CD8-positive, alpha-beta memory T cell (primary cell): ENCODE measurements around the gene GHRL. TPM values are rescaled to one million over a fixed set of nuclear protein-coding genes. Genes with fewer than 3 reads are reported as not detected.

Experiments
- CTCF ChIA-PET: fragments of 350-600 bp; sonication (Branson Sonifier 250); formaldehyde crosslinking; loops from one replicate; lab custom pipeline; 2021; ENCODE audit warnings: antibody characterized with exemption; lab: Charles Lee
- POLR2A ChIA-PET: fragments of 350-600 bp; sonication (Branson Sonifier 250); formaldehyde crosslinking; loops from one replicate; lab custom pipeline; 2021; ENCODE audit warnings: antibody characterized with exemption; lab: Charles Lee
- DNase-seq, 5 donors: peaks; one replicate each; pipeline versions ENCODE4 v3.0.0 to v3.0.0-alpha.2; 2020 to 2022; ENCODE audit warnings: mixed read lengths in 1 of 5
- H3K27ac ChIP-seq: one replicate; pipeline ENCODE4 v1.7.0; 2013; ENCODE audit warnings: low read depth, mild to moderate bottlenecking, low read length, moderate library complexity
- H3K27me3 ChIP-seq: 2 replicates; pipeline ENCODE4 v1.7.0; 2013; ENCODE audit warnings: low read length, mild to moderate bottlenecking; ENCODE audit not compliant: insufficient read depth, poor library complexity, severe bottlenecking
- H3K36me3 ChIP-seq: 2 replicates; pipeline ENCODE4 v1.7.0; 2013; ENCODE audit warnings: mild to moderate bottlenecking, low read length, moderate library complexity; ENCODE audit not compliant: insufficient read depth
- H3K4me1 ChIP-seq: 2 replicates; pipeline ENCODE4 v1.7.0; 2013; ENCODE audit warnings: mild to moderate bottlenecking, low read length, moderate library complexity; ENCODE audit not compliant: insufficient read depth
- H3K4me3 ChIP-seq: 2 replicates; pipeline ENCODE4 v1.7.0; 2013; ENCODE audit warnings: mild to moderate bottlenecking, low read length
- H3K9me3 ChIP-seq: 2 replicates; pipeline ENCODE4 v1.7.0; 2013; ENCODE audit warnings: mild to moderate bottlenecking, low read length
- H3K27ac Mint-ChIP-seq, 8 donors: one replicate each; pipeline ENCODE4 v1.8.0; 2020 to 2021; ENCODE audit warnings: mixed read lengths in 8 of 8, mild to moderate bottlenecking in 6 of 8, inconsistent platforms in 3 of 8, moderate library complexity in 3 of 8
- H3K27me3 Mint-ChIP-seq, 2 donors: one replicate each; pipeline ENCODE4 v1.8.0; 2020 to 2021; ENCODE audit warnings: mixed read lengths in 2 of 2, mild to moderate bottlenecking in 1 of 2, moderate library complexity in 1 of 2
- H3K36me3 Mint-ChIP-seq, 3 donors: one replicate each; pipeline ENCODE4 v1.8.0; 2020 to 2021; ENCODE audit warnings: mixed read lengths in 3 of 3, inconsistent platforms in 1 of 3, mild to moderate bottlenecking in 1 of 3
- H3K4me1 Mint-ChIP-seq, 3 donors: one replicate each; pipeline ENCODE4 v1.8.0; 2020 to 2021; ENCODE audit warnings: mixed read lengths in 3 of 3, inconsistent platforms in 1 of 3, mild to moderate bottlenecking in 1 of 3
- H3K4me3 Mint-ChIP-seq, 7 donors: one replicate each; pipeline ENCODE4 v1.8.0; 2020 to 2021; ENCODE audit warnings: mixed read lengths in 7 of 7, mild to moderate bottlenecking in 6 of 7, moderate library complexity in 4 of 7, inconsistent platforms in 2 of 7
- H3K9me3 Mint-ChIP-seq, 5 donors: one replicate each; pipeline ENCODE4 v1.8.0; 2020 to 2022; ENCODE audit warnings: mixed read lengths in 5 of 5, mild to moderate bottlenecking in 3 of 5, moderate library complexity in 2 of 5, inconsistent platforms in 1 of 5
- polyA plus RNA-seq: library from polyadenylated mRNA; unstranded; fragments of 300-500 nt; fragmentation: Illumina TruSeq; gene quantifications from one replicate; pipeline ENCODE4 v1.2.3, GENCODE V29; 2021
- total RNA-seq, 2 experiments: library from RNA; stranded (reverse); gene quantifications; one replicate each; pipeline ENCODE4 v1.2.3, GENCODE V29; 2021

Gene GHRL
- total and polyA plus RNA-seq, 3 experiments from 2014 or later, result 0.16 to 0.69 TPM; not detected in 1

DNA sequence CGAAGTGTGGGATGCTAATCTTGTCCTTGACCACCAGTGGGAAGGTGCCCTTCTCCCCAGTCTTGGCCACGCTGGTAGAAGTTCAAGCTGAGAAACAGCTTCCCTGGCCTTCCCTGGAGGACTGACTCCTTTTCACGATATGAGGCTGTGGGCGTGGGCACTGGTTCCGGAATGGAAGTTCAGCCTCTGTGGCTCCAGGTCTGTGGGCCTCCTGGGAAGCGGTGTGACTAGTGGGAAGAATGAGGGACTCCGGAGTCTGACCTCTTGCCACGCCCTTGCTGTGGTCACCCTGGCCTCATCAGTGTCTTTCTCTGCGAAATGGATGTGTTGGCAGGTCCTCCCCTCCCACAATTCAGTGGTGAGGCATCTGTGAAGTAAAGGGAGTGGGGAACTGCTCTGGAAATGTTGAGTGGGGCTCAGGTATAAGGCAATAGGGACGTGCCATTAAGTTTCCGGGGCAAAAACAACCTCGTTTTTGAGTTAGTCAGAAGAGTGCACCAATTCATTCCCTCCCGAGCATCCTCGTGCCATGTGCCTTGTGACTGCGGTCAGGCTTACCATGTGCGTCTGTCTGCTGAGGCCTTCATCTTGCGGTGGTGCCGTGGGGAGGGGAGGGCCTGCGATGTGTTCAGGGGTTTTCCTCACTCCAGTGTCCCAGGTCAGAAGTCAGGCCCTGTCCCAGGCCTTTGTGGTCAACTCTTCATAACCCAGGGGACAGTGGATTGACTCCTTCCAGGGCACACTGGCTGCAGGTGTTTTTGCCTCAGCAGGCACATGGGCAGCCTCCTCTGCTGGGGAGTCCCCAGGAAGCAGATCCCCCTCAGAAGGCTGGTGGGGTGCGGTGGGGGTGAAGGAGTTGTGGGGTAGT lies 40.0 kb upstream of the GHRL start:
- Histone ChIP-seq H3K9me3 (no peaks in the 10 kb centered on the region), H3K36me3 (no peaks in the 10 kb centered on the region), H3K27me3 (no peaks in the 10 kb centered on the region), H3K4me1 (no peaks in the 10 kb centered on the region), H3K27ac (no peak overlapping the region), H3K4me3 (no peak overlapping the region)
- CTCF ChIA-PET, result no interaction called here
- Mint-ChIP-seq H3K27me3 (peaks cover 21 to 23% of the 10 kb centered on the region in 2 donors), H3K4me1 (peaks cover 0 to 5% (median 4%) of the 10 kb centered on the region in 3 donors), H3K27ac (no peak overlapping the region), H3K9me3 (no peaks in the 10 kb centered on the region), H3K36me3 (peaks cover 0 to 5% (median 0%) of the 10 kb centered on the region in 3 donors), H3K4me3 (no peak overlapping the region)
- POLR2A ChIA-PET, result no interaction called here
- DNase-seq, result peak in 1 of 5 donors; percentile 24

DNA sequence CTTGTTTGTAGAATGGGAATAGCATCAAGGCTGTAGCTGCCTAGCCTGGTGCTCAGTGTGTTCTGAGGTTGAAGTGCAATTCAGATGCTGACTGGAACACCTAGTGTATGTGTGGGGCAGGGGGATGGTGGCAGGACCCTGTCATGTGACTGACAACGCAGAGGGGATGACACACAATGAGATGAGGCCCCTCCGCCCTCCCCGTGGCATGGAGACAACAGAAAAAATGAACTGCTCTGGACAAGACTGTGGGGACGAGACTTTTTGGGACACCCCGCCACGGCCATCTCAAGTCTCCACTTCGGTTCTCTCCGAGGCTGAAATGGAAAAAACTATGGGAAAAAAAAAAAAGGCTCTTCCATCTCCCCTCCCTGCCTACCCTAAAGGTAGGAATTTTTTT lies 38.6 kb upstream of the GHRL start:
- Histone ChIP-seq H3K4me1 (no peaks in the 10 kb centered on the region), H3K4me3 (no peak overlapping the region), H3K27ac (no peak overlapping the region), H3K9me3 (no peaks in the 10 kb centered on the region), H3K27me3 (no peaks in the 10 kb centered on the region), H3K36me3 (no peaks in the 10 kb centered on the region)
- no peaks in the 10 kb centered on the region for H3K9me3 Mint-ChIP-seq
- CTCF ChIA-PET, result interaction anchor here (1.3 kb wide), 1 partner anchor 13 kb away, joined by 3 read pairs; no protein-coding TSS in a partner anchor
- no peak overlapping the region for H3K27ac Mint-ChIP-seq
- peaks cover 0 to 5% (median 0%) of the 10 kb centered on the region in 3 donors for H3K36me3 Mint-ChIP-seq
- peak in 1 of 5 donors; percentile 26 for DNase-seq
- H3K4me3 Mint-ChIP-seq, result no peak overlapping the region
- H3K4me1 Mint-ChIP-seq, result peaks cover 0 to 5% (median 4%) of the 10 kb centered on the region in 3 donors
- peaks cover 25 to 33% of the 10 kb centered on the region in 2 donors for H3K27me3 Mint-ChIP-seq
- POLR2A ChIA-PET, result no interaction called here

DNA sequence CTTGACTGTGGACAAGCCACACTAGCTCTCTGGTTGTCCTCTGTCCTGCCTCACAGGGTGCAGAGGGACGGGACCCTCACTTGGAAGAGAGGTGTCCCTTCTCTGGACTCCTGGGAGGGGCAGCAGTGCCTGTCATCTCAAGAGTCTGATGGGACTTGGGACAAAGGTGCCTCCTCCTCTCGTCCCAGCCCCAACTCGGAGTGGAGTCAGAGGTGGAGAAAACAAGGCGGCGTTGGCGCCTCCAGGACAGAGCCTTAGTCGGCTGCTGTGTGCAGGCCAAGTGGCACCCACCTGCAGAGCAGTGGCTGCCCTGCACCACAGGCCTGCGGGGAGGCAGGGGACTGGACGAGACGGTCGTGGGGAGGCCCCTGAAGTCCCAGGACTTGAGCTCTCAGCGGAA lies 37.6 kb upstream of the GHRL start:
- H3K9me3 Mint-ChIP-seq, result no peaks in the 10 kb centered on the region
- peaks cover 0 to 5% (median 4%) of the 10 kb centered on the region in 3 donors for H3K4me1 Mint-ChIP-seq
- H3K27ac Mint-ChIP-seq, result no peak overlapping the region
- peaks cover 0 to 5% (median 0%) of the 10 kb centered on the region in 3 donors for H3K36me3 Mint-ChIP-seq
- Histone ChIP-seq H3K36me3 (no peaks in the 10 kb centered on the region), H3K27ac (no peak overlapping the region), H3K4me1 (no peaks in the 10 kb centered on the region), H3K27me3 (no peaks in the 10 kb centered on the region), H3K9me3 (no peaks in the 10 kb centered on the region), H3K4me3 (no peak overlapping the region)
- no peak overlapping the region for H3K4me3 Mint-ChIP-seq
- ChIA-PET POLR2A (no interaction called here), CTCF (interaction anchor here (1.3 kb wide), 1 partner anchor 14 kb away, joined by 3 read pairs; no protein-coding TSS in a partner anchor)
- DNase-seq, result peak in 1 of 5 donors; percentile 33
- peaks cover 25 to 39% of the 10 kb centered on the region in 2 donors for H3K27me3 Mint-ChIP-seq

DNA sequence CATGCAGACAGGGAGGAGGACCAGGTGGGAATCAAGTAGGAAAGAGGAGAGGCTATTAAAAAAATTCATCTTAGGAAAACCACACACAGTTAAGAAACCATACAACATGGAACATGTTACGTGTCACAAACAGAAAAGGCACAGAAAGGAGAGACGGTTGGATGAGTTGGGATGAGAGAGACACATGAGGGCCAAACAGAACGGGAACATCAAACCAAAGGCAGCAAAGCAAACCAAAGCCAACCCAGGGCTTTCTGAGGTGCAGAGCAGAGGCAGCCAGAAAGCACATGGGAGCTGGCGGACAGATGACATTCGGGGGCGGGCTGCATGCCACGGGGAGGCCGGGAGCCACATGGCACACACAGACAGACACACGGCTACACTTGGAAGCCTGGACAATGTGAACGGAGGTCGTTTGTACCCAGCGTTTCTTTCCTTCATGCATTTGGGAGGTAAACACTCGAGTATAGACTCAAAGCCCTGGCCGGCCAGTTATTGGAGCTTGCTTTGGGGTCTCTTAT lies 36.8 kb upstream of the GHRL start:
- H3K4me3 Mint-ChIP-seq, result no peak overlapping the region
- H3K9me3 ChIP-seq, result no peaks in the 10 kb centered on the region
- ChIA-PET CTCF (no interaction called here), POLR2A (no interaction called here)
- peaks cover 0 to 5% (median 0%) of the 10 kb centered on the region in 3 donors for H3K36me3 Mint-ChIP-seq
- H3K27ac ChIP-seq, result no peak overlapping the region
- no peak overlapping the region for H3K27ac Mint-ChIP-seq
- H3K9me3 Mint-ChIP-seq, result no peaks in the 10 kb centered on the region
- H3K4me1 ChIP-seq, result no peaks in the 10 kb centered on the region
- peaks cover 22 to 39% of the 10 kb centered on the region in 2 donors for H3K27me3 Mint-ChIP-seq
- no peaks in the 10 kb centered on the region for H3K36me3 ChIP-seq
- no peaks in the 10 kb centered on the region for H3K27me3 ChIP-seq
- H3K4me1 Mint-ChIP-seq, result no peaks in the 10 kb centered on the region
- DNase-seq, result peak in 1 of 5 donors; percentile 3
- H3K4me3 ChIP-seq, result no peak overlapping the region

DNA sequence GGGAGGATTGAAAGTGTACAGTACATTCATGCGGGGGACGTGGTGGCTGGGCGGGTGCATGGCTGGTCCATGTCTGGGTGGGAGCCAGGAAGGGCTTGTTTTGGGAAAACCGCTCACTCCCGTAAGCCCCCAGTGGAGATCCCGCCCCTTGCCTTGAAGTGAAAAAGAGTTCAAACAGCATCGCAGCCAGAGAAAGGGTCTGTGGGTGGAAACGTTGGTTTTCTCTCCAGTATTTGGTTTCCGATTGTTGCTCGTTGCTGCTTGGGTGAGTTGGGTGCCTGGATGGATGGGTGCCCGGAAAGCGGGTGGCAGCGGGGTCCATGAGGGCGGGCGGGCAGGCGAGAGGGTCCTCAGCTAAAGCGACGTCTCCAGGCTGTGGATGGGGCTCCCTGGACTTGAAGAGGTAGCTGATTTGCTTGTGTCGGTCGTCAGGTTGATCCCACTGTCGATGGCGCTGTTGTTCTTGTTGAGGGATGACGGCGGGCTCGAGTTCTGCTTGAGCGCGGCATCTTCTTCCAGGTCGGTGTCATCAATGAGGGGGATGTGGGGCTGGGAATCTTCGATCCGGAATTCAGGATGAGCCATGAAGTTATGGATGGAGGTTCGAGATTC lies 35.8 kb upstream of the GHRL start:
- no peaks in the 10 kb centered on the region for H3K4me1 ChIP-seq
- H3K36me3 Mint-ChIP-seq, result peaks cover 0 to 5% (median 0%) of the 10 kb centered on the region in 3 donors

DNA sequence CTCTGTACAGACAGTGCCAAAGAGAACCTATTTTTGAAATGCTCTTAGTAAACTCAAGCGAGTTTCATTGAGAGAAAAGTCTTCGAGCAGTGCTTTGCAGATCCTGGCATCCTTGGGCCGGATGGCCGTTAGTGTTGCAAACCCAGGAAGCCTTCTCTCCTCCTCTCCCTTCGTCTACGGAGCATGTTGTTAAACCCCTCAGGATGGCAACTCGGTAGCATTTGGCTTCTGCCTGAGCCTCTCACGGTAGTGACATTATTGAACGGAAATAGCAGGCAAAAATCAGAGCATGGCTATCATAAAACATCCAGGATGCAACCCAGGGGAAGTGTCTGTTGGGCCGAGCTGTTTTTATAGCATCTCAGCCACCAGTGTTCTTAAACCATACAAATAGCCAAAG lies 34.8 kb upstream of the GHRL start:
- H3K27me3 Mint-ChIP-seq, result peaks cover 18 to 39% of the 10 kb centered on the region in 2 donors
- POLR2A ChIA-PET, result no interaction called here
- peak in 1 of 5 donors; percentile 17 for DNase-seq
- Histone ChIP-seq H3K9me3 (no peaks in the 10 kb centered on the region), H3K27me3 (no peaks in the 10 kb centered on the region), H3K4me1 (no peaks in the 10 kb centered on the region), H3K36me3 (no peaks in the 10 kb centered on the region), H3K27ac (no peak overlapping the region), H3K4me3 (no peak overlapping the region)
- H3K9me3 Mint-ChIP-seq, result no peaks in the 10 kb centered on the region
- H3K27ac Mint-ChIP-seq, result no peak overlapping the region
- H3K4me3 Mint-ChIP-seq, result no peak overlapping the region
- CTCF ChIA-PET, result no interaction called here
- H3K36me3 Mint-ChIP-seq, result peaks cover 0 to 5% (median 0%) of the 10 kb centered on the region in 3 donors
- H3K4me1 Mint-ChIP-seq, result no peaks in the 10 kb centered on the region

More for the DNA sequence above, 35.8 kb upstream of the GHRL start:
- Histone ChIP-seq H3K9me3 (no peaks in the 10 kb centered on the region), H3K4me3 (no peak overlapping the region), H3K36me3 (no peaks in the 10 kb centered on the region), H3K27me3 (no peaks in the 10 kb centered on the region), H3K27ac (no peak overlapping the region)
- DNase-seq, result peak in 1 of 5 donors; percentile 33
- ChIA-PET POLR2A (no interaction called here), CTCF (no interaction called here)
- no peaks in the 10 kb centered on the region for H3K9me3 Mint-ChIP-seq
- H3K27me3 Mint-ChIP-seq, result peaks cover 22 to 39% of the 10 kb centered on the region in 2 donors
- no peaks in the 10 kb centered on the region for H3K4me1 Mint-ChIP-seq
- no peak overlapping the region for H3K4me3 Mint-ChIP-seq
- H3K27ac Mint-ChIP-seq, result no peak overlapping the region

DNA sequence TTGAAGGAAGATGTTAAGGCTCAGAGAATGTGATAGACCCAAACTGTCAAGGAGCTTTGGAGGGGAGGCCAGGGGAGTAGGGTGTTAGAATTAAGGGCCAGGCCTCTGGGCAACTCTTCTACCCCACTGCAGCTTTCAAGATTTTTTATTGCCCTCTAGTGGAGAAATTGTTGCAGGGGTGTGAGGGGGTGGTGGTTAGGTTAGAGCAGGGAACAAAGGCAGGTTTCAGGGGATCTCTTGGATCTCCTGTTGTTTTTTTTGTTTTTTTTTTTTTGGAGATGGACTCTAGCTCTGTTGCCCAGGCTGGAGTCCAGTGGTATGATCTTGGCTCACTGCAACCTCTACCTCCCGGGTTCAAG lies 29.6 kb upstream of the GHRL start:
- Mint-ChIP-seq H3K27me3 (peaks cover 3 to 16% of the 10 kb centered on the region in 2 donors), H3K4me1 (peaks cover 23 to 34% (median 24%) of the 10 kb centered on the region in 3 donors), H3K36me3 (peaks cover 0 to 20% (median 0%) of the 10 kb centered on the region in 3 donors), H3K9me3 (no peaks in the 10 kb centered on the region), H3K27ac (peak overlapping the region in 6 of 8 donors; percentile 23 to 95 (median 54)), H3K4me3 (peak overlapping the region in 4 of 7 donors; percentile 8 to 96 (median 66))
- ChIA-PET POLR2A (interaction anchor here (1.2 to 1.5 kb wide), 2 partner anchors 389 to 432 kb away, joined by 3 to 4 read pairs; partner anchors contain the start of genes CRELD1 and JAGN1), CTCF (interaction anchor here (0.8 to 3.6 kb wide), 3 partner anchors 19 to 389 kb away, joined by 3 to 20 read pairs (median 3); partner anchors contain the start of gene CRELD1)
- Histone ChIP-seq H3K9me3 (no peaks in the 10 kb centered on the region), H3K36me3 (peaks cover 17% of the 10 kb centered on the region), H3K4me3 (no peak overlapping the region), H3K27me3 (no peaks in the 10 kb centered on the region), H3K27ac (no peak overlapping the region), H3K4me1 (peaks cover 23% of the 10 kb centered on the region)
- DNase-seq, result no peak
